HL-60 (cell line): ENCODE measurements around the gene RAB26.

ENCODE experiments used
- DNase-seq, 2 experiments: peaks; one replicate each; pipeline ENCODE4 v3.0.0-alpha.2; 2010 to 2020; ENCODE audit warnings: low read depth in 1 of 2, low spot score in 1 of 2
- H3K27ac ChIP-seq: fragments of 250-450 bp; sonication (Bioruptor Pico); replicated peaks from 2 replicates; pipeline ENCODE4 v1.5.1; 2020; ENCODE audit warnings: mild to moderate bottlenecking, moderate library complexity
- H3K27me3 ChIP-seq: fragments of 250-450 bp; sonication (Bioruptor Pico); 2 replicates; pipeline ENCODE4 v1.5.1; 2021; ENCODE audit warnings: mild to moderate bottlenecking, moderate library complexity; ENCODE audit not compliant: insufficient read depth, poor library complexity, severe bottlenecking
- H3K4me3 ChIP-seq: replicated peaks from 2 replicates; pipeline ENCODE4 v1.5.1; 2011; ENCODE audit warnings: mild to moderate bottlenecking, control low read depth, low read length; ENCODE audit not compliant: insufficient read depth
- GABPA ChIP-seq: IDR thresholded peaks from 2 replicates; pipeline ENCODE4 v1.6.1; 2012; ENCODE audit warnings: low read depth
- POLR2AphosphoS5 ChIP-seq: IDR thresholded peaks from 2 replicates; pipeline ENCODE4 v1.6.1; 2012; ENCODE audit warnings: low read depth
- REST ChIP-seq: IDR thresholded peaks from 2 replicates; pipeline ENCODE4 v1.6.1; 2012; ENCODE audit warnings: low read depth; ENCODE audit not compliant: insufficient replicate concordance
- SPI1 ChIP-seq: IDR thresholded peaks from 2 replicates; pipeline ENCODE4 v1.6.1; 2012; ENCODE audit warnings: low read depth, mild to moderate bottlenecking, borderline replicate concordance
- TF ChIP-seq, protein P1 (sequence below): IDR thresholded peaks from one replicate; pipeline ENCODE4 v1.5.1; 2011; ENCODE audit warnings: low read length, control low read depth, inconsistent platforms; ENCODE audit not compliant: insufficient read depth

The RAB26 gene

DNA sequence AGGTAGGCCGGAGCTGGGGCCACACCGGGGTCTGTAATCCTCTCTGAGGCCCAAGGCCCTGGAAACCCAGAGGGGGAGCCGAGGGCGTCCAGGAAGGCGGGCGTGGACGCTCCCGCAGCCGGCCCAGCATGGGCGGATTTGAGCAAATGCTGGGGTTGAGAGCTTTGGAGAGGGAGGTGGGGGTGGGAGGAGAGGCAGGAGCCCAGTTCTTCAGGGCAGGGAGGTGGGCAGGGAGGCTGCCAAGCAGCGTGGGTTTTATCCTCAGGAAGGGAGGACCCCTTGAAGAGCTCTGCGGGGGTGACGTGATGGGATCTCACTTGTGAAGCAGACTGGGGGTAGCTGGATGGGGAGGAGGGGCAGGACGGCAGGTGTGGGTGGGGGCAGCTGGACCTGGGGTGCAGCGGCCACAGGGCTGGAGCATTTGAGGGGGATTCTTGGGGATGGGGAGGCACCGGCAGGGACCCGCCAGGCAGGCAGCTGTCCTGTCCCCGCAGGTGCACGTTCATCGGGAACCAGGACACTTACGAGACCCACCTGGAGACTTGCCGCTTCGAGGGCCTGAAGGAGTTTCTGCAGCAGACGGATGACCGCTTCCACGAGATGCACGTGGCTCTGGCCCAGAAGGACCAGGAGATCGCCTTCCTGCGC lies 24.4 kb downstream of the RAB26 start:
- Histone ChIP-seq H3K27me3 (no peaks in the 10 kb centered on the region), H3K4me3 (no peak overlapping the region), H3K27ac (no peak overlapping the region)
- DNase-seq = no peak
- TF ChIP-seq POLR2AphosphoS5 (no peak), GABPA (no peak), REST (no peak), SPI1 (no peak)
- TF ChIP-seq, protein P1, sequence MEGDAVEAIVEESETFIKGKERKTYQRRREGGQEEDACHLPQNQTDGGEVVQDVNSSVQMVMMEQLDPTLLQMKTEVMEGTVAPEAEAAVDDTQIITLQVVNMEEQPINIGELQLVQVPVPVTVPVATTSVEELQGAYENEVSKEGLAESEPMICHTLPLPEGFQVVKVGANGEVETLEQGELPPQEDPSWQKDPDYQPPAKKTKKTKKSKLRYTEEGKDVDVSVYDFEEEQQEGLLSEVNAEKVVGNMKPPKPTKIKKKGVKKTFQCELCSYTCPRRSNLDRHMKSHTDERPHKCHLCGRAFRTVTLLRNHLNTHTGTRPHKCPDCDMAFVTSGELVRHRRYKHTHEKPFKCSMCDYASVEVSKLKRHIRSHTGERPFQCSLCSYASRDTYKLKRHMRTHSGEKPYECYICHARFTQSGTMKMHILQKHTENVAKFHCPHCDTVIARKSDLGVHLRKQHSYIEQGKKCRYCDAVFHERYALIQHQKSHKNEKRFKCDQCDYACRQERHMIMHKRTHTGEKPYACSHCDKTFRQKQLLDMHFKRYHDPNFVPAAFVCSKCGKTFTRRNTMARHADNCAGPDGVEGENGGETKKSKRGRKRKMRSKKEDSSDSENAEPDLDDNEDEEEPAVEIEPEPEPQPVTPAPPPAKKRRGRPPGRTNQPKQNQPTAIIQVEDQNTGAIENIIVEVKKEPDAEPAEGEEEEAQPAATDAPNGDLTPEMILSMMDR = no peak

- H3K27me3 ChIP-seq = no peaks in the 10 kb centered on the region
- TF ChIP-seq, protein P1 = no peak
- no peak for TF ChIP-seq SPI1
- no peak for TF ChIP-seq POLR2AphosphoS5
- H3K27ac ChIP-seq = no peak overlapping the region
- no peak for DNase-seq
- H3K4me3 ChIP-seq = no peak overlapping the region
These were observed 24.9 kb downstream of the RAB26 start for GRCh38 chr16:2173366-2173765.

- TF ChIP-seq, protein P1 = no peak
- TF ChIP-seq REST (no peak), POLR2AphosphoS5 (no peak), GABPA (no peak), SPI1 (no peak)
- no peaks in the 10 kb centered on the region for H3K27me3 ChIP-seq
- H3K4me3 ChIP-seq = no peak overlapping the region
- no peak overlapping the region for H3K27ac ChIP-seq
- no peak for DNase-seq
These were observed 25.5 kb downstream of the RAB26 start for GRCh38 chr16:2173916-2174315.
